Thymus (tissue), 11 donors: ENCODE results near the gene ANKRD24. TPM values are rescaled to one million over a fixed set of nuclear protein-coding genes. Genes with fewer than 3 reads are reported as not detected.
"Not testable (repeated sequence)": the region's sequence is repeated elsewhere in the genome, so short reads cannot be mapped to it uniquely, and the experiment has no call there.

ENCODE experiments used
- DNase-seq, 9 donors: peaks; one replicate each; pipeline ENCODE4 v3.0.0-alpha.2; 2013; ENCODE audit warnings: low spot score in 9 of 9, low read depth in 6 of 9, missing footprints in 1 of 9
- H3K27ac ChIP-seq, 2 donors: one replicate each; pipeline ENCODE4 v1.5.1; 2013; ENCODE audit warnings: control low read depth in 1 of 2, low read depth in 1 of 2, low read length in 1 of 2, mild to moderate bottlenecking in 1 of 2, moderate library complexity in 1 of 2
- H3K27me3 ChIP-seq, 2 donors: one replicate each; pipeline ENCODE4 v1.5.1; 2013; ENCODE audit warnings: low read length in 1 of 2; ENCODE audit not compliant: control insufficient read depth in 2 of 2, insufficient read depth in 1 of 2
- H3K36me3 ChIP-seq, 2 donors: one replicate each; pipeline ENCODE4 v1.5.1; 2013; ENCODE audit warnings: low read length in 1 of 2, mild to moderate bottlenecking in 1 of 2, moderate library complexity in 1 of 2; ENCODE audit not compliant: control insufficient read depth in 2 of 2, insufficient read depth in 2 of 2
- H3K4me1 ChIP-seq, 2 donors: one replicate each; pipeline ENCODE4 v1.5.1; 2013; ENCODE audit warnings: low read length in 2 of 2; ENCODE audit not compliant: control insufficient read depth in 2 of 2, insufficient read depth in 2 of 2
- H3K4me3 ChIP-seq, 2 donors: one replicate each; pipeline ENCODE4 v1.5.1; 2013; ENCODE audit warnings: low read length in 2 of 2, control low read depth in 1 of 2, mild to moderate bottlenecking in 1 of 2
- H3K9me3 ChIP-seq, 2 donors: one replicate each; pipeline ENCODE4 v1.5.1; 2013; ENCODE audit warnings: low read length in 1 of 2, mild to moderate bottlenecking in 1 of 2; ENCODE audit not compliant: control insufficient read depth in 2 of 2, insufficient read depth in 1 of 2
- WGBS: extraction: QIAGEN DNeasy Blood & Tissue Kit; methylation state at CpG from one replicate; pipeline ENCODE4 v1.1.7; 2013; 5-methylcytosine and 5-hydroxymethylcytosine counted together
- polyA plus RNA-seq: library from polyadenylated mRNA; stranded (reverse); fragments of 200-250 nt; gene quantifications from one replicate; pipeline ENCODE4 v1.2.3, GENCODE V29; 2013
- total RNA-seq: library from RNA; stranded (reverse); fragments of 120-200 nt; gene quantifications from one replicate; pipeline ENCODE4 v1.2.4, GENCODE V29; 2013
- donor health status: healthy.

The ANKRD24 gene
- total and polyA plus RNA-seq, 2 donors = 0.42 to 4.8 TPM

DNA sequence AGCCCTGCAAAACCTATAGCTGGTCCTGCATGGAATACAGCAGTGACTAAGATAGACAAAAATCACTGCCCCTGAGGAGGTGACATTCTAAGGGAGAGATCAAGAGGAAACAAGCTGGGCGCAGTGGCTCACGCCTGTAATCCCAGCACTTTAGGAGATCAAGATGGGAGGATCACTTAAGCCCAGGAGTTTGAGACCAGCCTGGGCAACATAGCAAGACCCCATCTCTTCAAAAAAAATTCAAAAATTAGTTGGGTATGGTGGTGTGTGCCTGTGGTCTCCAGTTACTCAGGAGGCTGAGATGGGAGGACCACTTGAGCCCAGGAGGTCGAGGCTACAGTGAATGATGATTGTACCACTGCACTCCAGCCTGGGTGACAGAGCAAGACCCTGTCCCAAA is 10.0 kb downstream of the ANKRD24 start:
- not testable (repeated sequence) for H3K36me3 ChIP-seq, H3K27ac ChIP-seq, H3K4me1 ChIP-seq, DNase-seq, H3K4me3 ChIP-seq, H3K9me3 ChIP-seq
- 93% methylated on average over 3 of the region's 3 CpGs for WGBS
- H3K27me3 ChIP-seq = peaks cover under 1 to 24% of the 10 kb centered on the region in 2 donors

DNA sequence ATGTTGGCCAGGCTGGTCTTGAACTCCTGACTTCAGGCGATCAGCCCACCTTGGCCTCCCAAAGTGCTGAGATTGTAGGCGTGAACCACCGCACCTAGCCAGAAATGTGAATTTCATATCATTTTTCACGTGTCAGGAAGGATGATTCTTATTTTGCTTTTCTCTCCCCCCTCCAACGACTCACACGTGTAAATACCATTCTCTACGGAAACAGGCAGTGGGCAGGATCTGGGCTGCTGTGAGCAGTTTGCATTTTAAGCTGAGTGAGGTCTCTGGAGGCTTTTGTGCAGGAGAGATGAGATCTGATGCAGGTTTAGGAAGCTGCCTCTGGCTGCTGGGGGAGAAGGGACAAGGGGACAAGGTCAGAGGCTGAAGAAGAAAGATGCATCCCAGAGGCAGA is 11.9 kb downstream of the ANKRD24 start:
- 61% methylated on average over 7 of the region's 7 CpGs for WGBS
- Histone ChIP-seq H3K4me3 (no peak overlapping the region), H3K27ac (no peak overlapping the region), H3K4me1 (no peaks in the 10 kb centered on the region), H3K27me3 (peaks cover 15 to 40% of the 10 kb centered on the region in 2 donors), H3K36me3 (no peaks in the 10 kb centered on the region), H3K9me3 (peaks cover 0 to 1% of the 10 kb centered on the region in 2 donors)
- DNase-seq = no peak

DNA sequence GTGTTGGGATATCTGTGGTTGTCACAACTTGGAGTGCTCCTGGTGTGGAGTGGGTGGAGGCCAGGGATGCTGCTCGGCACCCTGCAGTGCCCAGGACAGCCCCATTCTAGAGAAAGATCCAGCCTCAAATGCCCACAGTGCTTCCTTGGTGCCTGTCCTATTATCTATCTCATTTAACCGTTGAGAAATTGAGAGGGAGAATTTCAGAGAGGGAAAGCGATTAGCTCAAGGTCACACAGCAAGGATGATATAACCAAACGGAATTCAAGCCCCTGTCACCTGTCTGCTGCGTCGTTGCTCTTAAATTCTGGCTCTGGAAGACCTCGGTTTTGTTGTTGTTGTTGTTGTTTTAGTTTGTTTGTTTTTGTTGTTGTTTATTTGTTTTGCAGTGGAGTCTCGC is 13.5 kb downstream of the ANKRD24 start:
- H3K36me3 ChIP-seq = no peaks in the 10 kb centered on the region
- H3K27me3 ChIP-seq = peaks cover 21 to 56% of the 10 kb centered on the region in 2 donors

DNA sequence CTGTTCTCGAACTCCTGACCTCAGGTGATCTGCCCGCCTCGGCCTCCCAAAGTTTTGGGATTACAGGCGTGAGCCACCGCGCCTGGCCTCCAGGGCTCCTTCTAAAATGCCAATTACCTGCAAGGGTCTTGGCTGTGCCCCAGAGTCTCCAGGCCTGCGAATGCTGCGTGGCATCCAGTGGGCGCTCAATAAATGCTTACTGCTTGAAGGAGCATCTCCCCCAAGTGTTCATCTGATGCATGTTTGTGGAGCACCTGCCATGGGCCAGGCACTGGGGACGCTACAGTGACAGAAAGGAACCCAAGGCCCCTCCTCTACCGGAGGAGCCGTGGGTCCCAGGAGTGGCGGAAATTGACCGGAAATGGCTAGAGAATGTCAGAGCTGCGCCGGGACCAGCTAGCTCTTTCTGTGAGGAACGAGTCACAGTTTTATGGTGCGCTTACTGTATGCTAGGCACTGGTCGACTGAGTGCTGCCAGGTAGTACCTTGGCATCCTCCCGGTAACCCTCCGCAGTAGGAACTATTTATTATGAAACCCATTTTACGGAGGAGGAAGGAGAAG is 14.2 kb downstream of the ANKRD24 start:
- 88% methylated on average over 22 of the region's 22 CpGs for WGBS

More for the DNA sequence above, 13.5 kb downstream of the ANKRD24 start:
- Histone ChIP-seq H3K9me3 (peaks cover 0 to 1% of the 10 kb centered on the region in 2 donors), H3K4me1 (no peaks in the 10 kb centered on the region), H3K27ac (no peak overlapping the region), H3K4me3 (no peak overlapping the region)
- 90% methylated on average over 8 of the region's 8 CpGs for WGBS
- DNase-seq = no peak

DNA sequence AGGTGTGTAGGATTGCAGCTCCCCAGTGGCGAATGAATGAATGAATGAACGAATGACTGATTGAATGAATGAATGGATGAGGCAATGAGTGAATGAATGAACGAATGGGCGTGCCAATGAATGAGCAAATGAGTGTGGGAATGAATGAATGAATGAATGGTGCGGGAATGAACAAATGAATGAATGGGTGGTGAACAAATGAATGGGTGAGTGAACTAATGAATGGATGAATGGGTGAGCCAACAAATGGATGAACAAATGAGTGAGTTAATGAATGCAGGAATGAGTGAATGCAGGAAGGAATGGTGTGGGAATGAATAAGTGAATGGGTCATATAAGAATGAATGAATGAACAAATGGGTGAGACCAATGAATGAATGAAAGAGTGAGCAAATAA is 14.7 kb downstream of the ANKRD24 start:
- Histone ChIP-seq H3K4me1 (no peaks in the 10 kb centered on the region), H3K36me3 (no peaks in the 10 kb centered on the region), H3K9me3 (peaks cover 0 to 1% of the 10 kb centered on the region in 2 donors), H3K4me3 (no peak overlapping the region), H3K27ac (no peak overlapping the region), H3K27me3 (peaks cover 21 to 58% of the 10 kb centered on the region in 2 donors)
- 87% methylated on average over 5 of the region's 5 CpGs for WGBS
- no peak for DNase-seq

More for the DNA sequence above, 14.2 kb downstream of the ANKRD24 start:
- Histone ChIP-seq H3K27me3 (peaks cover 21 to 58% of the 10 kb centered on the region in 2 donors), H3K36me3 (no peaks in the 10 kb centered on the region), H3K4me1 (no peaks in the 10 kb centered on the region), H3K27ac (no peak overlapping the region), H3K9me3 (peaks cover 0 to 1% of the 10 kb centered on the region in 2 donors), H3K4me3 (no peak overlapping the region)
- DNase-seq = no peak

DNA sequence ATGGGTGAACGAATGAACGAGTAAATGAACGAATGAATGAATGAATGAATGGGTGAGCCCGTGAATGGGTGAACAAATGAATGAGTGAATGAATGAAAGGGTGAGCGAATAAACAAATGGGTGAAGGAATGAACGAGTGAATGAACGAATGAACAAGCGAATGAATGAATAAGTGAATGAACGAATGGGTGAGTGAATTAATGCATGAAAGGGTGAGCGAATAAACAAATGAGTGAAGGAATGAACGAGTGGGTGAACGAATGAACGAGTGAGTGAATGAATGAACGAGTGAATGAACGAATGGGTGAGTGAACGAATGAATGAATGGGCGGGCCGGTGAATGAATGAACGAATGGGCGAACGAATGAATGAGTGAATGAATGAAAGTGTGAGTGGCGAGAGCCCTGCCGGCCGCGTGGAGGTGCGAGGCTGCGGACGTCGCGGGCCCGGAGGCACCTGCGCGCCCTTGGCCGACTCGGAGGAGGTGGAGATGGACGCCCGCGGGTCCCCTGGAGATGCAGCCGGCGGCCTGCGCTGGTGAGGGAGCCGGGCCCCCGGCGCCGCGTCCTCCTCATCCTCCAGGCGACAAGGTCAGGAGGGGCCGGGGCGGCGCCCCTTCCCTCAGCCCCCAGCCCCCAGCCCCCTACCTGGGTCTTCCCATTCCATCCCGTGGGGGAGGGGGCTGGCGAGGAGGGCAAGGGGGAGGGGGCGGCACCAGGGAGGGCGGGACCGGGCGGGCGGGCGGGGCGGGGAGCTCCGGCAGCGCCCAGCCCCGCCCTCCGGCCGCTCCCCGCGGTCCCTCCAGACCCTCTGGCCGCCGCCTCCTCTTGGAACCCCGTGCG is 15.4 kb downstream of the ANKRD24 start:
- Histone ChIP-seq H3K4me3 (no peak overlapping the region), H3K9me3 (peaks cover 0 to 1% of the 10 kb centered on the region in 2 donors), H3K27me3 (peaks cover 21 to 61% of the 10 kb centered on the region in 2 donors), H3K36me3 (no peaks in the 10 kb centered on the region), H3K4me1 (no peaks in the 10 kb centered on the region), H3K27ac (no peak overlapping the region)
- 18% methylated on average over 66 of the region's 70 CpGs for WGBS
- no peak for DNase-seq

DNA sequence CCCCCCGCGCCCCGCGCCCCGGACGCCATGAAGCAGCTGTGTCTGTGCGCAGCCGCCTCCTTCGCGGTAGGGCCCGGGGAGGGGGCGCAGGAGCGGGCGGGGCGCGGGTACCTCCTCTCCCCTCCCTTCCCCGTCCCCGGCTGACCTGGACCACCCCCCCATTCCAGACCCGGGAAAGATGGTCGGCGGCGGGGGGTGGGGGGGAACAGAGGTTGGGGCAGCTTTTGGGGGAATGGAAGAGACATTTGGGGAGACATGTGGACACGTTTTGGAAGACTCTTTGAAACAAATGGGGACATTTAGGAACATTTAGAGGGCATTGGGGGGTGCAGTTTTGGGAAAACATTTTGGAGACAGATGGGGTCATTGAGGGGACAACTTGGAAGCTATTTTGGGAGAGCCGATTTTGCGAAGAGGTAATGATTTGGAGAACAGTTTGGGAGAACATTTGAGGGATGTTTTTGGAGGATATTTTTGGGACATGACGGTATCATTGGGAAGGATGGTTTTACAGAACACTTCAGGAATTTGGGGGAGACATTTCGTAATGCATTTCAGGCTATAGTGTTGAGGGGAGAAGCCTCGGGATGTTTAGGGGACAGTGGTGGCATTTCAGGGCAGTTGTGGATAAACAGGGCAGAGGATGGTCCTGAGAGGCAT is 16.1 kb downstream of the ANKRD24 start:
- H3K27me3 ChIP-seq = peaks cover 21 to 59% of the 10 kb centered on the region in 2 donors
- no peaks in the 10 kb centered on the region for H3K36me3 ChIP-seq
- no peak overlapping the region for H3K4me3 ChIP-seq
- no peak for DNase-seq
- peaks cover 0 to 1% of the 10 kb centered on the region in 2 donors for H3K9me3 ChIP-seq
- WGBS = 14% methylated on average over 28 of the region's 28 CpGs
- no peaks in the 10 kb centered on the region for H3K4me1 ChIP-seq
- no peak overlapping the region for H3K27ac ChIP-seq

DNA sequence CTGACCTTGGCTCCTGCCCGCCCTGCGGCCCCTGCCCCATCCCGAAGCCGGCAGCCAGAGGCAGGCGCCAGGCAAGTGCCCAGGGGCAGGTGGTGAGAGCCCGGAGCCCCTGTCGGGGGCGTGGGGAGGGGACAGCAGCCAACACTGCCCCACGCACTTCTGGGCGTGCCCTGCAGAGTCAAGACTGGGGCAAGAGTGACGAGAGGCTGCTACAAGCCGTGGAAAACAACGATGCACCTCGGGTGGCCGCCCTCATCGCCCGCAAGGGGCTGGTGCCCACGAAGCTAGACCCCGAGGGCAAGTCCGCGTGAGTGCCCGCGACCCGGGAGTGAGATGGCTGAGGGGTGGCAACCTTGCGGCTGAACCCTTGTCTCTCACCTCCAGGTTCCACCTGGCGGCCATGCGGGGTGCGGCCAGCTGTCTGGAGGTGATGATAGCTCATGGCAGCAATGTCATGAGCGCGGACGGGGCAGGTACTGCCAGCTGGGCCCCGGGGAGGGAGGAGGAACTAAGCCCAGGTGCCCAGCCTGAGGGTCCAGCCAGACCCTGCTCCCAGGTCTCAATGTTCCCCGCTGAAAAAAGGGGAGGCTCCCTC is 17.3 kb downstream of the ANKRD24 start:
- no peaks in the 10 kb centered on the region for H3K36me3 ChIP-seq
- no peak overlapping the region for H3K27ac ChIP-seq
- 75% methylated on average over 33 of the region's 33 CpGs for WGBS
- H3K9me3 ChIP-seq = no peaks in the 10 kb centered on the region
- H3K4me1 ChIP-seq = no peaks in the 10 kb centered on the region
- no peak overlapping the region for H3K4me3 ChIP-seq
- DNase-seq = no peak
- H3K27me3 ChIP-seq = peaks cover 21 to 57% of the 10 kb centered on the region in 2 donors
